Panc1 (cell line): ENCODE data around the gene SLC66A1. TPM values are rescaled to one million over a fixed set of nuclear protein-coding genes. Genes with fewer than 3 reads are reported as not detected.

Experiments used
- ATAC-seq: fragments of 200-7000 bp; cut with Tn5 transposase; 2 replicates; pipeline ENCODE4 v1.9.1; 2020; ENCODE audit warnings: mild to moderate bottlenecking, moderate library complexity
- BruUV-seq: library from RNA; stranded (reverse); fragments of 400-500 nt; replicated peaks from 2 replicates; lab custom pipeline; 2021; lab: Mats Ljungman, UMichigan
- CTCF ChIA-PET: fragments of 300-600 bp; sonication (Branson Sonifier 250); formaldehyde crosslinking; loops from one replicate; lab custom pipeline; 2022; ENCODE audit warnings: antibody characterized with exemption; lab: Charles Lee
- POLR2A ChIA-PET: fragments of 300-600 bp; sonication (Branson Sonifier 250); formaldehyde crosslinking; loops from one replicate; lab custom pipeline; 2022; ENCODE audit warnings: antibody characterized with exemption; lab: Charles Lee
- DNase-seq: peaks from one replicate; pipeline ENCODE4 v3.0.0-alpha.2; 2010; ENCODE audit warnings: low read depth, low spot score
- H3K27ac ChIP-seq: 2 replicates; pipeline ENCODE4 v1.5.1; 2011; ENCODE audit warnings: mild to moderate bottlenecking, low read length, inconsistent platforms
- H3K27me3 ChIP-seq: fragments of 200-500 bp; sonication (Bioruptor generic); 2 replicates; pipeline ENCODE4 v1.6.0; 2014; ENCODE audit warnings: low read length, inconsistent platforms; ENCODE audit not compliant: control insufficient read depth, insufficient read depth
- H3K36me3 ChIP-seq: fragments of 200-500 bp; sonication (Bioruptor generic); 2 replicates; pipeline ENCODE4 v1.5.1; 2014; ENCODE audit warnings: inconsistent platforms, mild to moderate bottlenecking, low read length, moderate library complexity; ENCODE audit not compliant: control insufficient read depth, insufficient read depth
- H3K4me1 ChIP-seq: 2 replicates; pipeline ENCODE4 v1.5.1; 2011; ENCODE audit warnings: inconsistent platforms, mild to moderate bottlenecking, low read length, moderate library complexity; ENCODE audit not compliant: control insufficient read depth, insufficient read depth
- H3K4me3 ChIP-seq, 2 experiments: 2 replicates each; pipeline ENCODE4 v1.5.1; 2011 to 2012; ENCODE audit warnings: low read depth in 2 of 2, low read length in 2 of 2, mild to moderate bottlenecking in 2 of 2, inconsistent platforms in 1 of 2, moderate library complexity in 1 of 2
- H3K9me3 ChIP-seq: fragments of 200-500 bp; sonication (Bioruptor generic); 2 replicates; pipeline ENCODE4 v1.5.1; 2014; ENCODE audit warnings: low read depth, mild to moderate bottlenecking, inconsistent platforms, low read length, moderate library complexity; ENCODE audit not compliant: control insufficient read depth, insufficient read depth
- POLR2AphosphoS5 ChIP-seq: IDR thresholded peaks from 2 replicates; pipeline ENCODE4 v1.6.1; 2012; ENCODE audit warnings: mild to moderate bottlenecking, low read depth, low read length, moderate library complexity
- REST ChIP-seq, 2 experiments: IDR thresholded peaks; 2 replicates each; pipeline ENCODE4 v1.6.1; 2011 to 2012; ENCODE audit warnings: low read depth in 2 of 2, control low read depth in 1 of 2, low read length in 1 of 2, mild to moderate bottlenecking in 1 of 2, moderate library complexity in 1 of 2; ENCODE audit not compliant: insufficient read depth in 1 of 2
- SIN3A ChIP-seq: IDR thresholded peaks from 2 replicates; pipeline ENCODE4 v1.6.1; 2012; ENCODE audit warnings: low read depth, mild to moderate bottlenecking, low read length, moderate library complexity, borderline replicate concordance; ENCODE audit not compliant: insufficient read depth
- TCF7L2 ChIP-seq: IDR thresholded peaks from 2 replicates; pipeline ENCODE4 v1.6.1; 2011; ENCODE audit warnings: mild to moderate bottlenecking, low read depth, low read length, inconsistent platforms
- in situ Hi-C: cut with HindIII; loops from 2 replicates; pipeline ENCODE4 v1.10.0; 2016; ENCODE audit warnings: low sequenced_read_pairs, low pct_unique_long_range_greater_than_20kb
- intact Hi-C: fragments of 100-400 bp; cut with micrococcal nuclease; formaldehyde crosslinking; loops from one replicate; pipeline ENCODE4 v1.10.0; 2022; ENCODE audit not compliant: unreplicated experiment
- total RNA-seq: library from RNA; stranded (reverse); gene quantifications from one replicate; pipeline ENCODE4 v1.2.1, GENCODE V29; 2021; ENCODE audit not compliant: unreplicated experiment
- TF ChIP-seq, protein P1 (sequence below): fragments of 450-650 bp; IDR thresholded peaks from 2 replicates; pipeline ENCODE4 v1.5.1; 2017; ENCODE audit warnings: mild to moderate bottlenecking

SLC66A1 gene
- total RNA-seq, 1 experiment from 2014 or later = 42.0 TPM

- Histone ChIP-seq H3K4me1 (peaks cover 10% of the 10 kb centered on the region), H3K4me3 (no peak overlapping the region), H3K9me3 (no peaks in the 10 kb centered on the region), H3K36me3 (peaks cover 10% of the 10 kb centered on the region), H3K27ac (no peak overlapping the region), H3K27me3 (no peaks in the 10 kb centered on the region)
- ChIA-PET CTCF (no interaction called here), POLR2A (no interaction called here)
- DNase-seq (no peak), ATAC-seq (no peak)
- intact Hi-C loops = no loop called here
- TF ChIP-seq SIN3A (no peak), TCF7L2 (no peak), REST (IDR thresholded peaks at IDR 0.05; ENCODE audit: insufficient read depth in 1 of 2, low read depth in 2 of 2, low read length in 1 of 2) (no peak), POLR2AphosphoS5 (no peak)
- TF ChIP-seq, protein P1, sequence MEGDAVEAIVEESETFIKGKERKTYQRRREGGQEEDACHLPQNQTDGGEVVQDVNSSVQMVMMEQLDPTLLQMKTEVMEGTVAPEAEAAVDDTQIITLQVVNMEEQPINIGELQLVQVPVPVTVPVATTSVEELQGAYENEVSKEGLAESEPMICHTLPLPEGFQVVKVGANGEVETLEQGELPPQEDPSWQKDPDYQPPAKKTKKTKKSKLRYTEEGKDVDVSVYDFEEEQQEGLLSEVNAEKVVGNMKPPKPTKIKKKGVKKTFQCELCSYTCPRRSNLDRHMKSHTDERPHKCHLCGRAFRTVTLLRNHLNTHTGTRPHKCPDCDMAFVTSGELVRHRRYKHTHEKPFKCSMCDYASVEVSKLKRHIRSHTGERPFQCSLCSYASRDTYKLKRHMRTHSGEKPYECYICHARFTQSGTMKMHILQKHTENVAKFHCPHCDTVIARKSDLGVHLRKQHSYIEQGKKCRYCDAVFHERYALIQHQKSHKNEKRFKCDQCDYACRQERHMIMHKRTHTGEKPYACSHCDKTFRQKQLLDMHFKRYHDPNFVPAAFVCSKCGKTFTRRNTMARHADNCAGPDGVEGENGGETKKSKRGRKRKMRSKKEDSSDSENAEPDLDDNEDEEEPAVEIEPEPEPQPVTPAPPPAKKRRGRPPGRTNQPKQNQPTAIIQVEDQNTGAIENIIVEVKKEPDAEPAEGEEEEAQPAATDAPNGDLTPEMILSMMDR = no peak
- in situ Hi-C loops = no loop called here
- BruUV-seq = no TSS peak
Observed at GRCh38 chr1:19372136-19372514, 60.0 kb downstream of the SLC66A1 start.

DNA sequence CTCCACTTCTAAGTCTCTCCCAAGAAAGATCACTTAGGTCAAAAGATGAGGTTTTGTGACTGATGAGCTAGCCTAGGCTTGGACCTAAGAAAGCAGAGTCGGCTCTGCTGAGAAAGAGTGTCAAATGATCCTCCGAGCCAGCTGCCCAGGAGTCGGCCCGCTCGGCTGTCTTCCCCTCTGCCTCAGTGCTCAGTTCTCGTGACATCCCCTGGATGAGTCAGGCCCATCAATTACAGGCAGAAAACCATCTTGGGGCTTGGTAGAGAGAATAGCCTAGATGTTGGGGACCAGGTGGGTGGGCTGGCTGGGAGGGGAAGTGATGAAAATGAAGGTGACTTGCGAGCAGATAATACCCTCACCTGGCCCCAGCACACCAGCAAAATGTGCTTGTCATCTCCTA is 60.5 kb downstream of the SLC66A1 start:
- in situ Hi-C loops = no loop called here
- Histone ChIP-seq H3K4me3 (no peak overlapping the region), H3K9me3 (no peaks in the 10 kb centered on the region), H3K4me1 (peaks cover 7% of the 10 kb centered on the region; the same call in 1 of the 2 replicates), H3K27me3 (no peaks in the 10 kb centered on the region), H3K27ac (no peak overlapping the region), H3K36me3 (peaks cover 13% of the 10 kb centered on the region)
- ChIA-PET CTCF (no interaction called here), POLR2A (no interaction called here)
- no TSS peak for BruUV-seq
- ATAC-seq (no peak), DNase-seq (no peak)
- no peak for TF ChIP-seq REST (IDR thresholded peaks at IDR 0.05; ENCODE audit: insufficient read depth in 1 of 2, low read depth in 2 of 2, low read length in 1 of 2)
- no peak for TF ChIP-seq SIN3A
- TF ChIP-seq, protein P1 = no peak
- TF ChIP-seq POLR2AphosphoS5 = no peak
- TF ChIP-seq TCF7L2 = no peak
- intact Hi-C loops = no loop called here
